ENCODE results near the gene FAM222A.

DNA sequence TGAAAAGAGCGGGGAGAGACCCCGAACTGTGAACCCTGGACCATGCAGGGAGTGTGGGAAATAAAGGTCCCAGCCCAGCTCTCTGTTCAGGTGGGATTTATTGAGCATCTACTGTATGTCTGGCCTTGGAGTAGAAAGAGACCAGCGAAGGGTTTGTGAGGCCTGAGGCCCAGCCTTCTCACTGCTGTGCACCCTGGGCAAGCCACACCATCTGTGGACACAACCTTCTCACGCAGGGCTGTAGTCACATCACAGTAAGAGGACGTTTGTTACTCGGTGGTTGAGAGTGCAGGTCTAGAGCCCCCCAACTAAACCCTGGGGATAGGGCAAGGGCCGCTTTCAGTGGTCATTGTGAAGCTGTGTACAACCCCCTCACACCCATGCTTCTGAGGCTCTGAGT, 18.2 kb downstream of the FAM222A start:
- TF ChIP-seq, protein P1, sequence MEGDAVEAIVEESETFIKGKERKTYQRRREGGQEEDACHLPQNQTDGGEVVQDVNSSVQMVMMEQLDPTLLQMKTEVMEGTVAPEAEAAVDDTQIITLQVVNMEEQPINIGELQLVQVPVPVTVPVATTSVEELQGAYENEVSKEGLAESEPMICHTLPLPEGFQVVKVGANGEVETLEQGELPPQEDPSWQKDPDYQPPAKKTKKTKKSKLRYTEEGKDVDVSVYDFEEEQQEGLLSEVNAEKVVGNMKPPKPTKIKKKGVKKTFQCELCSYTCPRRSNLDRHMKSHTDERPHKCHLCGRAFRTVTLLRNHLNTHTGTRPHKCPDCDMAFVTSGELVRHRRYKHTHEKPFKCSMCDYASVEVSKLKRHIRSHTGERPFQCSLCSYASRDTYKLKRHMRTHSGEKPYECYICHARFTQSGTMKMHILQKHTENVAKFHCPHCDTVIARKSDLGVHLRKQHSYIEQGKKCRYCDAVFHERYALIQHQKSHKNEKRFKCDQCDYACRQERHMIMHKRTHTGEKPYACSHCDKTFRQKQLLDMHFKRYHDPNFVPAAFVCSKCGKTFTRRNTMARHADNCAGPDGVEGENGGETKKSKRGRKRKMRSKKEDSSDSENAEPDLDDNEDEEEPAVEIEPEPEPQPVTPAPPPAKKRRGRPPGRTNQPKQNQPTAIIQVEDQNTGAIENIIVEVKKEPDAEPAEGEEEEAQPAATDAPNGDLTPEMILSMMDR (IDR thresholded peaks at IDR 0.05): no peak
- TF ChIP-seq POLR2A (IDR thresholded peaks at IDR 0.05; ENCODE audit: low read length) (no peak), ZC3H11A (IDR thresholded peaks at IDR 0.05) (no peak), FOSB (CRISPR knock-in tag; IDR thresholded peaks at IDR 0.05) (no peak)

Measured in A549 (cell line).